Astrocyte (in vitro differentiated cells and primary cell): ENCODE data around the gene NME1. TPM values are rescaled to one million over a fixed set of nuclear protein-coding genes. Genes with fewer than 3 reads are reported as not detected.
A peak's percentile ranks its signal among the peaks of the same experiment; 100 is the strongest.
"Not testable (repeated sequence)": the region's sequence is repeated elsewhere in the genome, so short reads cannot be mapped to it uniquely, and the experiment has no call there.

Source experiments
- DNase-seq: peaks from one replicate; pipeline ENCODE4 v3.0.0-alpha.2; 2010; ENCODE audit warnings: low read depth
- FAIRE-seq: peaks from 2 replicates; lab custom pipeline; 2011; peaks lifted over from hg19 to GRCh38; lab: Jason Lieb, UNC
- H2AFZ ChIP-seq: 2 replicates; pipeline ENCODE4 v1.6.0; 2012; ENCODE audit warnings: low read depth, low read length, inconsistent platforms
- H3K27ac ChIP-seq: 2 replicates; pipeline ENCODE4 v1.5.1; 2011; ENCODE audit warnings: low read depth, low read length, inconsistent platforms
- H3K27me3 ChIP-seq: 2 replicates; pipeline ENCODE4 v1.6.0; 2011; ENCODE audit warnings: low read length, inconsistent platforms; ENCODE audit not compliant: insufficient read depth
- H3K36me3 ChIP-seq: 2 replicates; pipeline ENCODE4 v1.5.1; 2011; ENCODE audit warnings: low read length, inconsistent platforms; ENCODE audit not compliant: insufficient read depth
- H3K4me1 ChIP-seq: 2 replicates; pipeline ENCODE4 v1.5.1; 2011; ENCODE audit warnings: low read length, inconsistent platforms; ENCODE audit not compliant: insufficient read depth
- H3K4me2 ChIP-seq: 2 replicates; pipeline ENCODE4 v1.6.0; 2012; ENCODE audit warnings: low read length, inconsistent platforms
- H3K4me3 ChIP-seq: 2 replicates; pipeline ENCODE4 v1.5.1; 2011; ENCODE audit warnings: low read depth, mild to moderate bottlenecking, low read length, inconsistent platforms; ENCODE audit not compliant: insufficient read depth
- H3K79me2 ChIP-seq: 2 replicates; pipeline ENCODE4 v1.6.0; 2012; ENCODE audit warnings: mild to moderate bottlenecking, low read length, inconsistent platforms; ENCODE audit not compliant: insufficient read depth
- H3K9ac ChIP-seq: 2 replicates; pipeline ENCODE4 v1.6.0; 2012; ENCODE audit warnings: mild to moderate bottlenecking, low read length, inconsistent platforms
- H3K9me3 ChIP-seq: 2 replicates; pipeline ENCODE4 v1.5.1; 2012; ENCODE audit warnings: low read depth, mild to moderate bottlenecking, low read length, inconsistent platforms; ENCODE audit not compliant: insufficient read depth
- H4K20me1 ChIP-seq: 2 replicates; pipeline ENCODE4 v1.6.0; 2012; ENCODE audit warnings: low read length, inconsistent platforms; ENCODE audit not compliant: insufficient read depth
- H3K27ac Mint-ChIP-seq: one replicate; pipeline ENCODE4 v1.8.0; 2021; ENCODE audit warnings: mild to moderate bottlenecking, mixed read lengths; ENCODE audit not compliant: unreplicated experiment
- H3K27me3 Mint-ChIP-seq: one replicate; pipeline ENCODE4 v1.8.0; 2021; ENCODE audit warnings: low read depth, mixed read lengths; ENCODE audit not compliant: unreplicated experiment
- H3K36me3 Mint-ChIP-seq: one replicate; pipeline ENCODE4 v1.8.0; 2021; ENCODE audit warnings: low read depth, mixed read lengths; ENCODE audit not compliant: unreplicated experiment
- H3K4me1 Mint-ChIP-seq: one replicate; pipeline ENCODE4 v1.8.0; 2021; ENCODE audit warnings: low read depth, mixed read lengths; ENCODE audit not compliant: unreplicated experiment
- H3K4me3 Mint-ChIP-seq: one replicate; pipeline ENCODE4 v1.8.0; 2021; ENCODE audit warnings: mild to moderate bottlenecking, moderate library complexity, mixed read lengths; ENCODE audit not compliant: unreplicated experiment
- H3K9me3 Mint-ChIP-seq: one replicate; pipeline ENCODE4 v1.8.0; 2021; ENCODE audit warnings: mild to moderate bottlenecking, mixed read lengths; ENCODE audit not compliant: unreplicated experiment
- EZH2 ChIP-seq: IDR thresholded peaks from 2 replicates; pipeline ENCODE4 v1.6.1; 2012; ENCODE audit warnings: mild to moderate bottlenecking, low read length, inconsistent platforms; ENCODE audit not compliant: insufficient read depth
- total RNA-seq: library from RNA; stranded (reverse); gene quantifications from 2 replicates; pipeline ENCODE4 v1.2.1, GENCODE V29; 2021
- TF ChIP-seq, protein P1 (sequence below): IDR thresholded peaks from 2 replicates; pipeline ENCODE4 v1.5.1; 2011; ENCODE audit warnings: low read depth, mild to moderate bottlenecking, inconsistent platforms, low read length, moderate library complexity; ENCODE audit not compliant: insufficient read depth

Gene NME1
- total RNA-seq, 1 donor from 2014 or later: 236 TPM

GRCh38 chr17:51120739-51121619, 32.4 kb upstream of the NME1 start, which contains the start of gene SPAG9:
Gene SPAG9 (minus strand): TSS chr17:51120868. CDS start chr17:51120656, 212 bp downstream.
- TF ChIP-seq, protein P1, sequence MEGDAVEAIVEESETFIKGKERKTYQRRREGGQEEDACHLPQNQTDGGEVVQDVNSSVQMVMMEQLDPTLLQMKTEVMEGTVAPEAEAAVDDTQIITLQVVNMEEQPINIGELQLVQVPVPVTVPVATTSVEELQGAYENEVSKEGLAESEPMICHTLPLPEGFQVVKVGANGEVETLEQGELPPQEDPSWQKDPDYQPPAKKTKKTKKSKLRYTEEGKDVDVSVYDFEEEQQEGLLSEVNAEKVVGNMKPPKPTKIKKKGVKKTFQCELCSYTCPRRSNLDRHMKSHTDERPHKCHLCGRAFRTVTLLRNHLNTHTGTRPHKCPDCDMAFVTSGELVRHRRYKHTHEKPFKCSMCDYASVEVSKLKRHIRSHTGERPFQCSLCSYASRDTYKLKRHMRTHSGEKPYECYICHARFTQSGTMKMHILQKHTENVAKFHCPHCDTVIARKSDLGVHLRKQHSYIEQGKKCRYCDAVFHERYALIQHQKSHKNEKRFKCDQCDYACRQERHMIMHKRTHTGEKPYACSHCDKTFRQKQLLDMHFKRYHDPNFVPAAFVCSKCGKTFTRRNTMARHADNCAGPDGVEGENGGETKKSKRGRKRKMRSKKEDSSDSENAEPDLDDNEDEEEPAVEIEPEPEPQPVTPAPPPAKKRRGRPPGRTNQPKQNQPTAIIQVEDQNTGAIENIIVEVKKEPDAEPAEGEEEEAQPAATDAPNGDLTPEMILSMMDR: no peak
- no peak for TF ChIP-seq EZH2
- no peaks in the 10 kb centered on the region for H3K9me3 ChIP-seq
- H3K4me2 ChIP-seq: peak within 1 kb of the TSS; percentile 93
- no peaks in the 10 kb centered on the region for H3K9me3 Mint-ChIP-seq
- H3K4me3 Mint-ChIP-seq: peak within 1 kb of the TSS; percentile 93
- H3K4me3 ChIP-seq: peak within 1 kb of the TSS; percentile 89
- peak; percentile 90 for DNase-seq
- H3K27ac Mint-ChIP-seq: peak within 1 kb of the TSS; percentile 100
- peak within 1 kb of the TSS; percentile 89 for H2AFZ ChIP-seq
- no peak for FAIRE-seq
- peaks cover 40% of the 10 kb centered on the region for H4K20me1 ChIP-seq
- H3K9ac ChIP-seq: peak within 1 kb of the TSS; percentile 97
- no peaks in the 10 kb centered on the region for H3K27me3 Mint-ChIP-seq
- H3K79me2 ChIP-seq: peaks cover 45% of the 10 kb centered on the region
- H3K36me3 Mint-ChIP-seq: no peaks in the 10 kb centered on the region
- H3K36me3 ChIP-seq: no peaks in the 10 kb centered on the region
- peaks cover 22% of the 10 kb centered on the region for H3K4me1 Mint-ChIP-seq
- peak within 1 kb of the TSS; percentile 100 for H3K27ac ChIP-seq
- H3K27me3 ChIP-seq: no peaks in the 10 kb centered on the region
- H3K4me1 ChIP-seq: peaks cover 28% of the 10 kb centered on the region

GRCh38 chr17:51121620-51122472, 31.5 kb upstream of the NME1 start:
- Histone ChIP-seq H3K36me3 (no peaks in the 10 kb centered on the region), H3K9ac (peak overlapping the region; percentile 97), H3K9me3 (no peaks in the 10 kb centered on the region), H3K79me2 (peaks cover 36% of the 10 kb centered on the region), H4K20me1 (peaks cover 32% of the 10 kb centered on the region), H3K4me3 (peak overlapping the region; percentile 72), H3K27ac (peak overlapping the region; percentile 100), H3K27me3 (no peaks in the 10 kb centered on the region), H3K4me2 (peak overlapping the region; percentile 93), H3K4me1 (peaks cover 28% of the 10 kb centered on the region), H2AFZ (peak overlapping the region; percentile 58)
- FAIRE-seq (no peak), DNase-seq (peak; percentile 90)
- H3K27ac Mint-ChIP-seq: peak overlapping the region; percentile 100
- H3K9me3 Mint-ChIP-seq: no peaks in the 10 kb centered on the region
- peak overlapping the region; percentile 92 for H3K4me3 Mint-ChIP-seq
- no peaks in the 10 kb centered on the region for H3K36me3 Mint-ChIP-seq
- TF ChIP-seq EZH2: no peak
- TF ChIP-seq, protein P1: no peak
- peaks cover 22% of the 10 kb centered on the region for H3K4me1 Mint-ChIP-seq
- no peaks in the 10 kb centered on the region for H3K27me3 Mint-ChIP-seq

GRCh38 chr17:51122473-51123115, 30.8 kb upstream of the NME1 start:
- H3K4me3 ChIP-seq, H3K9me3 Mint-ChIP-seq, H3K36me3 ChIP-seq, H3K36me3 Mint-ChIP-seq, DNase-seq, FAIRE-seq, H3K27me3 Mint-ChIP-seq, H3K9me3 ChIP-seq, H3K27me3 ChIP-seq: not testable (repeated sequence)
- peak overlapping the region; percentile 97 for H3K9ac ChIP-seq
- H4K20me1 ChIP-seq: peaks cover 24% of the 10 kb centered on the region
- peak overlapping the region; percentile 11 for H3K4me3 Mint-ChIP-seq
- H3K27ac ChIP-seq: peak overlapping the region; percentile 100
- peak overlapping the region; percentile 93 for H3K4me2 ChIP-seq
- H3K79me2 ChIP-seq: peaks cover 29% of the 10 kb centered on the region
- H3K4me1 Mint-ChIP-seq: peaks cover 19% of the 10 kb centered on the region
- peak overlapping the region; percentile 100 for H3K27ac Mint-ChIP-seq
- H3K4me1 ChIP-seq: peaks cover 28% of the 10 kb centered on the region
- H2AFZ ChIP-seq: peak overlapping the region; percentile 58
